Globus pallidus (tissue), 1 donor: ENCODE results near the gene ADAMTS6.

Source experiments
- DNase-seq: peaks from one replicate; pipeline ENCODE4 v3.0.0-alpha.2; 2015; ENCODE audit warnings: low spot score

ADAMTS6 gene

GRCh38 chr5:65103756-65104440 is 377.8 kb downstream of the ADAMTS6 start:
- DNase-seq, result no peak

- peak; percentile 52 for DNase-seq
Measured at GRCh38 chr5:65102976-65103711, 378.6 kb downstream of the ADAMTS6 start.

DNA sequence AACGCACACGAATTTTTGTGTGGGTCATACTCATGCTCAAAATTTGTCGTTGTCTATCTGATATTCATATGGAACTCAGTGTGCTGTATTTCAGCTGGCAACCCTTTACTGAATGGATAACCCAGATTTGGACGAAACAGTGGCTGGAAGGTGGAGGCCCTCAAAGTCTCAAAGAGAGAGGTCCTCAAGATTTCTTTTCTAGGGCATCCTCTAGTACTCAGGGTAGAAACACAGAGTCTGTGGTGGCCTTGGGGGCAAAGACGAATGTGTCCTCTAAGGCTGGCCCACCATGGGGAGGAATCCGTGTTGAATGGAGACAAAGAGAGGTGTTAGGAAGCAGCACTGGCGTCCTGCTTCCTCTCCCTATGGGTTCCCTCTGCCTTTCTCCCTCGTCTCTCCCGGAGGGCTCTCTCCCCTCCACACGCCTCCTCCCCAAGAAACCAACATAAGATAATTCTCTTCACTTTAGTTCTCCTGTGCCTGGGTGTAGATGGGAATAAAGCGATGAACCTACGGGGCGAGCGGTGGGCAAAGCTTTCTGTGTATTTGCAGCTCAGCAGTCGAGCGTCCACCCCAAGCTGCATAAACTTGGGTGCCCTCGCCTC is 379.2 kb downstream of the ADAMTS6 start:
- no peak for DNase-seq

GRCh38 chr5:65101632-65102100 is 380.1 kb downstream of the ADAMTS6 start:
- no peak for DNase-seq

DNA sequence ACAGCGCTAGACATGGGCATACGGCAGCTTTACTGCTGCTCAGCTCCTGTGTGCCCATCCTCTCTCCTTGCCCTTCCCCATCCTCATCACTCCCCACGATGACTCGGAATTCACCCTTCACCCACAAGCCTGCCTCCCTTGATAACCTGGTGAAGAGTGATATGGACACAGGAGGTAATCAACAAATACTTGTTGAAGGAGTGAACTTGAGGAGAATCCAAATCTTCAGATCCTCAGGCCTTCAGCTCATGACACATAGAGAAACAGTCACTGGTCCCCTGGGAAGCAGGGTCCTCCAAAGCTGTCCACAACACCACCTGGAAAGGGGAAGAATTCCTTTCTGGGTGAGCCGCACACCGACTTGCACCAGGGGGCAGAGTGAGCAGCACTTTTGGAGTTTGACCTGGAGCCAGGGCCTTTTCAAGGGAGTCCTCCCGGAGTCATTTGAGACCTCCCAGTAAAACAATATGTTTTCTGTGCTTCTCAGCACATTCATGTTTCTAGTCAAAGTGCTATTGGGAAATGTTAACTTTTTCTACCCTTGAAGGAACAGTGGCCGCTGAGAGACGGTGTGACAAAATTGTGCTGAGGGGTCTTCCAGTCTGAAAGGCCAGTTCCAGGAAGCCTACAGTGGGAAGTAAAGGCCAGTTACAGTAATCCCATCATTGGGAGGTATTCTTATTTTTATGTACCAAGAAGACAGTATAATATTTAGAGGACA is 380.6 kb downstream of the ADAMTS6 start:
- DNase-seq, result peak; percentile 24
